DMS53 treated with DMSO at 0.1 percent for 48 hours (cell line): ENCODE data around the gene ANKS1B.
"Not testable (repeated sequence)": the region's sequence is repeated elsewhere in the genome, so short reads cannot be mapped to it uniquely, and the experiment has no call there.

Experiments
- DNase-seq: peaks from one replicate; lab custom pipeline; 2025; ENCODE audit not compliant: unreplicated experiment; lab: John Stamatoyannopoulos, UW

ANKS1B gene

DNA sequence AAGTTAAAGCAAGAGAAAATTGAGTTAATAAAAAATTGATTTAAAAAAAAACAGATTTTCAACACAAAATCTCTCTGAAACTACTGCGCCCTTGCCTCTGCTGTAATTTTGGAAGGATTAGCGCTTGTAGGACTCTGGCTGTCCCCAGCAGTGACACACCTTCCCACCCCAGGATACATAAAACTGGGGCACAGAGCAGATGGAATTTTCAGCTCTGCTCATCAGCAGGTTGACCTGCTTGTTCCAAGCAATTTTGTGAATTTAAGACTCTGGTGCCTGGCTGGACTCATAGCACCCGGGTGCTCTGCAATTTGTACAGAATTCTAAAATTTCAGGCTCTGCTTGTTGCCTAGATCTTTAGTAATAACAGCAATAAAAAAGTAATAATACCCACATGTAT lies 595.0 kb downstream of the ANKS1B start:
- DNase-seq, result no peak

DNA sequence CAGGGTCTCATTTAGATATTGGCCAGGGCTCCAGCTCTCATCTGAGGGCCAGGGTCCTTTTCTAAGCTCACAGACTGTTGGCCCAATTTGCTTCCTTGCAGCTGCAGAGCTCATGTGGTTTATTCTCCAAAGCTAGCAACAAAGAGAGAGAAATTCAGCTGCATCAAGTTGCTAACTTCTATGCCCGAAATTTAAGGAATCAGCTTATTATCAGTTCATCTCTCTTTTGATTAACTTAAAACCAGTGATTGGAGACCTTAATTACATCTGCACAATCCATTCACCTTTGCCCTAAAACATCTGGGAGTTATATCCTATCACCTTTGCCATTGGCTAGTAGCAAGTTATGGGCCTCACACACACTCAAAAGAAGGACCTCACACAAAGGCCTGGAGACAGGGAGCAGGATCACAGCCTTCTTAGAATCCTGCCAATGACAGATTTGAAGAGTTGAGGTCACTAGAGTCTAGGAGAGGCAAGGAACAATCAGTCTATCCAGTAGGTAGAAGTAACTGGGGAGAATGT lies 596.0 kb downstream of the ANKS1B start:
- no peak for DNase-seq

DNA sequence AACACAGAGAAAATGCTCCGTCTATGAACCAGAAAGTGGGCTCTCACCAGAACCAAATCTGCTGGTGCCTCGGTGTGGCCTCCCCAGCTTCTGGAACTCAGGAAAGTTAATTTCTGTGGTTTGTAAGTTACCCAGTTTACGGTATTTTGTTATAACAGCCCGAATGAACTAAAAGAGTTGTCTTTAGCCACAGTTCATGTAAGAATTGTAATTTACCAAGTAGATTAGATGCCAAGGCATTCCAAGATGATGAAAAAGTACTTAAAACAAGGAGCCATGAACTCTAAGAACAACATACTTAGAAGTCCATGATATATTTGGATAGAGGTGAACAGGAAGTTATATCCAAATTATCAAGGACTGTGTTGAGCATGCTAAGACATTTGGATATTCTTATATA lies 597.1 kb downstream of the ANKS1B start:
- no peak for DNase-seq

DNA sequence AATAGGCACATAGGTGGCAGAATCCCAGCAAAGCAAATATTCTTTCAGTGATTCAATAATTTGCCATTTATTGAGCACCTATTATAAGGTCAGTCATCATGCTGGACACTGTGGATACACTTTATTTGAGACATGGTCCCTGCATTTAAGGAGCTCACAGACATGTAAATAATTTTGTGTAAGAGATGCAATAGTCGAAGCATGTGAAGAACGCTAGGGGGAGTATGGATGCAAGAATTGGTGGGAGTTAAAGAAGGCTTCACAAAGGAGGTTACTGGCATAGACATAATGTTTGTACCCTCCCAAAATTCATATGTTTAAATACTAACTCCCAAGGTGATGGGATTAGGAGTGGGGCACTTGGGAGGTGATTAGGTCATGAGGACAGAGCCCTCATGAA lies 597.8 kb downstream of the ANKS1B start:
- DNase-seq, result no peak

DNA sequence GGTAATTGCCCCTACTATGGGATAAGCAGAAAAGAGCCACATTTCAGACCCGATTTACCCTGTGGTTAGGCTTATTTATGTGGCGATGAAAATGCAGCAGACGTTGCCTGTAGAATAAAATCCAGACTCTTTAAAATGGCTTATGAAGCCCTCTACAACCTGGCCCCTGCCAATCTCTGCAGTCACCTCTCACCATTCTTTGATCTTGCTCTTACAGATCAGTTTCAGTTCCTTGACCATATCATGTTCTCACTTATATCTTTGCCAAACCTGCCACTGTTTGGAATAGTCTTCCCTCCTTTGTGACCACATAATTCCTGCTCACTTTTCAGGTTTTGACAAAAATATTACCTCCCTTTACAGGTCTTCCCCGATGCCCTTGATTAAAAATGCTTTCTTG lies 601.5 kb downstream of the ANKS1B start:
- no peak for DNase-seq

DNA sequence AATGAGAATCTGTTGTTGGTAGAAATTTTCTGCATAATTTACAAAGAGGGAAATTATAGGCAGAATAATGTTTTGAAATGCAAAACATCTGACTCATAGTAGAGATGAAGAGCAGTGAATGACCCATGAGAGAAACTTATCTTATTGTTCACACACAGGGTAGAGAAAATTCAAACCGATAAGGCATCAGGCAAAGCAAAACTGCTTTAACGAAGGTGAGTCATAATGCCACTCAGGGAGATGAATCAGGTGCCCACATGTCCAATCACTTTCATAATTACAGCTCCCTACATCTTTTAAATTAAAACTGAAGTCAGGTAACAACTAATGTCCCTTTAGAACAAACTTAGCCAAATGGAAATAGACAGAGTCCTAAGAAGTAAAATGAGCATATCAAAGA lies 602.7 kb downstream of the ANKS1B start:
- no peak for DNase-seq

DNA sequence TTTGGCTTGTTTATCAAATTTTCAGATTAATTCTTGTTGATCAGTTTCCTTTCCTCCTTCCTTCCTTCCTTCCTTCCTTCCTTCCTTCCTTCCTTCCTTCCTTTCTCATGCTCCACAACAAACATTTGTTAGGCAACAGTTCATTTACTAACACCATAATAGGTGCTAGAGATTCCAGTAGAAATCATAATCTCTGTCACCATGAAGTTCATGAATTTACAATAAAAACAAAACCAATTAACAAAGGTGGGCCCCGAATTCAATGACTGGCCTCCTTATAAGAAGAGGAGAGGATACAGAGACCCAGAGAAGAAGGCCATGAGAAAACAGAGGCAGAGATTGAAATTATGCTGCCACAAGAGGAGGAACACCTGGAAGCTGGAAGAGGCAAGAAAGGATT lies 604.0 kb downstream of the ANKS1B start:
- DNase-seq, result no peak

DNA sequence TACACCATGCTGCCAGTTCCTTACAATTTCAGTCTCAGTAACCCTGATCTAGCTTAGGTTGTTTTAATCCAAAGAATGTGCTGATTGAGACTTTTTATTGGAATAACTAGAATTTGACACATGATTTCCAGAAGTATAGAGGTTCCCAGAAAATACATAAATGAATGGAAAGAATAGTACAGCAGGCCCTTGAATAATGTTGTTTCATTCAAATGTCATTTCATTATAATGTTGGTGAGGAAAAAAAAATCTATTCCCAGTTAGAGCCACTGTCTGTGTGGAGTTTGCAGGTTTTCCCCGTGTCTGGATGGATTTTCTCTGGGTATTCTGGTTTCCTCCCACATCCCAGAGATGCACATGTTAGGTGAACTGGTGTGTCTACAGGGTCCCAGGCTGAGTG lies 610.7 kb downstream of the ANKS1B start:
- no peak for DNase-seq

DNA sequence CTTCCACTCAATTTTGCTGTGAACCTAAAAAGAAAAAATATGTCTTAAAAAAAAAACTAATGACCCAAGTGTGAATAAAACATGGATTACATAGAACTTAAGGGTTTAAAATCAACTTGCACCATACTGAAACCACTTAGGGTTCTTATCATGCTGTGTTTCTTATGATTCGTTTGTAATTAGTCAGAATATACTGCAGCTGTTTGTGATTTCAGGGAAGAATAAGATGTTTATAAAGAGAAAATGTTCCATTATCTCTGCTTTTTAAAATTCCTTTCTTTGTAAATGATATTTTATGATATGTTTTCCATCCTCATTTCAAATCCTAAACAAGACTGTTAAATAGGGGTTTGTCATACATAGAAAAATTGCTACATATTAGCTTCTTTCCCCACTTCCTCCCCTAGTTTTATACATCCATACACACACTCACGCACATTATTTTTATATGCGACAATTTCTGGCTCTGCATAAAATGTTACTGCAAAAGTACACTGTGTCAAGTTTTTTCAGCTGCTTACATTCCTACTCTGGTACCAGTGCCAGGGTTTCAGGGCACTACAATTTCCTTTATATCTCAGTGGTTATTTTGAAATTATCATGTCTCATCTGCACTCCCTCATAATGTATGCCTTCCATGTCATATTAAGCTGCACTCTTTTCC lies 612.3 kb downstream of the ANKS1B start:
- no peak for DNase-seq

DNA sequence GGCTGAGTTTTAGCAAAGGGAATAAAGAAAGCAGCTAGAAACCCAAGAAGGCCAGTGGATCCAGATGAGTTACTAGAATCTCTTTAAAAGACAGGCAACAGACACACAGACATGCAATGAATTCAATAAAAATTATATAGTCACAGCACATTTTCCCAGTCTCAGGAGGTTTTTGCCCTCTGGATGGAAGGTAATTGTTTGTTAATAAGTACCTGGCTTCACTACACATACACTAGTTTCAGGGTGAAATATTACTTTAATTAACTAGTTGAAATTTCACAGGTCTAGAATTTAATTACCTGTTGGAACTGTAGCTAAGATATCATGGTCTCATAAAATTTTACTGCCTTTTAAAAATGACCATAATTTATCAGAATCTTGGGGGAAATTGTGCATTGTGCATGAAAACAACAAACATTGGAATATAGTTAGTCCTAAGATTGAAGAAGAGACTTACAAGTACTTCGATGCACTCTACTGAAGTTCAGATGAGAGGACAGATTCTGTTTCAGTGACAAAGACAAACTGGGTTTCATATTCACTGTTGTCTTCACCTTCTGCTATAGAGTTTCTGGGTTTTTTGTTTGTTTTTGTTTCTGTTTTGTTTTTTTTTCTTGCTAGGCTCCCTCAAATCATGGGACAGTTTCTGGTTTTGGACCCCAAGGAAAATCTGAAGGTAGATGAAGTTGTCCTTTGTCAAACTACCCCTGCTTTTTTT lies 614.2 kb downstream of the ANKS1B start:
- no peak for DNase-seq

DNA sequence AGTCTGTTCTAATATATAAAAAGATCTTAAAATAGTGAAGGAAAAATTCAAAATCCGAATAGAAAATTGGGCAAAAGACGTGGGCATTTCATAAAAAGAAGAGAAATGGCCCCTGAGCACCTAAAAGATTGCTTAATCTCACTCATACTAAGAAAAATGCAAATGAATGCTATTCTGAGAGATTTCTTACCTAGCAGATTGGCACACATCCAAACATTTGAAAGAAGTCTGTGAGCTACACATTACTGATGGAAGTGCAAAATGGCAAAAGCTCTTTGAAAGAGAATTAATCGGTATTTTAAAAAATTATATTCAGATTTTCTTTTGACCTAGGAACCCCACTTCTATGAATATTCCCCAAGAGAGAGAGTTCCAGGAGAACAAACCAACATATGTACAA lies 617.6 kb downstream of the ANKS1B start:
- no peak for DNase-seq

DNA sequence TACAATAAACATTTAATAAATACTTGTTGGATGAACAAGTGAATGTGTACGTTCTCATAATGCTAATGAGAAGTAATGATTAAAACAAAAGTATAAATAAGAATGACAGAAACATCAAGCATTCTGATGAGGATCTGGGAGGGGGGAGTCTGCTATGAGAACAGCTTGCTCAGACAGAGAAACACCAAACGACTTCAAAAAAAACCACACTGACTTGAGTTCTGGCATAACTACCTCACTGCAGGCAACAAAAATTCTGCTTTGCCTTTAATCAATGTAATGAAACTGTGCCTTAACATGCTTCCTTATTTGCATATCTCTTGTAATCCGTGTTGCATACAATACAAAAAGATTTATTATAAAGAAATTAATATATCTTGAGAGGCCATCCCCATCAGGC lies 632.5 kb downstream of the ANKS1B start:
- DNase-seq, result no peak

DNA sequence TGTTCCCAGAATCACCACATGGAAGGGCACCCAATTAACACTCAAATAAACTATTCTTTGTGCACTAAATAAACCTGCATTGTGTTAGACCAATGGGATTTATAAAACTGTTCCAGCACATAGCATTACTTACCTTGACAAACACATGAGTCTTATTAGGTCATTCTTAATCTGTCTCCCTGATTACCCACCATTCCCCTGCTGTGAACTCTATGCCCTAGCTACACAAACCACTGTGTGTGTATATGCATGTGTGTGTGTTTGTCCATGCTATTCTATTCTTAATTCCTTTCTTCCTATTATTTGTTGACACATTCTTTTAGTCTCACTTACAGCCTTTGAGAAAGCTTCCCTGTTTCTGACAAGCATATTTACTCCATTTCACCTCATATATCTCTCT lies 640.8 kb downstream of the ANKS1B start:
- no peak for DNase-seq

DNA sequence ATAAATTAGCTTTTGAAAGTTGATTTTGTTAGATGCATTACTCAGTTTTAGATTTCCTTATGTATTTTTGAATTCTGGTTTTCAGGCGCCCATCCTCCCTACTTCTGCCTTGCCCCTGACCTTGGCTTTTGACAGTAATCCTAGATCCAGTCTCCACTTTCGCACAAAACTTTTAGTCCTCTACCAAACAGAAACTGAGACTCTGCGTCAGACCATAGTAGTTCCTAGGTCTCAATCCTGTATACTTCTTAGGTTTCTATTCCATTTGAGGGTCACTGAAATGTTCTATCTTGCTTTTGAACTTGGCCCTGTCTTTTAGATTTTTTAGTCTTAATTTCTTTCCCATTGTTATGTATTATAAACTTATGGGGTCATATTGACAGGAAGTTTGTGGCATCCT lies 645.1 kb downstream of the ANKS1B start:
- no peak for DNase-seq

DNA sequence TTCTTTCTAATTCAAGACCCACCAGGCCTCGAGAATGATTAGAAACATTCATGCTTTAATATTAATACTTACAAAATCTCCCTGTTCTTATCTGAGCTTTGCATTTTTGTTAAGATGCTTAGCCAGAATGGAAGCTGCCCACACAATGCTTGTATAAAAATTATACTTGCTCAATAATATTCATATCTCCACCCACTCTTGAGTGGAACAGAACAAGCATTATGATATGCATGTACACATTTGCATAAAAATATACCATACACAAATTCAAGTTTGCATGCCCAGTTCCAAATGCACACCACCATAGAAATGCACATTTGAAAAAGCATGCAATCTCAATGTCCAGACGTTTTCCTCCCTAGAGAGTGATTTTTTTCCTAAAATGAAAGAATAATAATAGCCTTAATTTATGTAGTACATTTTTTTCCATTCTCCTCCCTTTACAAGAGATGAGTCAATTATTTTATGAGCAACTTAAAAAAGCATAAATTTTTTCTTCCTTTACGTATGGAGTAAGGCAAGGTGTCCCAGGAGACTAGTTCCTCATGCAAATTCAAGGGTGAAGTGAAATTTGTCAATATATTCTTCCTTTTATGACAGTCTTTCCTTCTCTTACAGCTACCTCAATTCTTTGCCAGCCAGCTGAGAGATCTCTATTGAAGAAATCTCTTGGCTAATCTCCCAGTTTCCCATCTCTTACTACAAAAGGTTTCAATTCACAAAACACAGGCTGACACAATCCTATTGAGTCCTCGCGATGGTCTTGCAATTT lies 650.3 kb downstream of the ANKS1B start:
- DNase-seq, result no peak

DNA sequence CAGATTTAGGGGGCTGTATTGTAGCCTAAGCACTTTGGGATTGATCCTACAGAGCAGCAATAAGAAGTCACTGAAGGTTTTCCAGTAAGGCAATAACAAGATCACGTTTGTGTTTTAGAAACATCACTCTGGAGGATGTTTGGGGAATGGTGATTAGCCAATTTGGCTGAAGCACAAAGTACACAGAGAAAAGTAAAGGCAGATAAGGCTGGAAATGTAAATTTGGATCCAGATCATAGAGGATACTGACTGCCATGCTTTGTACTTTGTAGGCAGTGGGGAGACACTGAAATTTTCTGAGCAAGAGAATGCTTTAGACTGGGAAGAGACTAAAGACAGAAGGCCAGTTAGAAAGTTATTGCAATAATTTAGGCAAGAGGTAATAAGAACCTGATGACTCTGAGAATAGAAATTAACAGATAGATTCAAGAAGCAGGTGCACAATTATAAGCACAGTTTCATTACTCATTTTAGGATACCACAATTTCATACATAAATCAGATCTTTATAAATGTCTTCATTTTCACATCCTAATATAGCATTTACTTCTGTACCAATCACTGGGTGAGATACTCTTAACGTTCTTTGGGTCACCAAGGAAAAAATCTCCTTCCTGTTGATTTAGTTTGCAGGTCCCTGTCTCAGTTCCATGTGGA lies 651.7 kb downstream of the ANKS1B start:
- DNase-seq, result no peak

DNA sequence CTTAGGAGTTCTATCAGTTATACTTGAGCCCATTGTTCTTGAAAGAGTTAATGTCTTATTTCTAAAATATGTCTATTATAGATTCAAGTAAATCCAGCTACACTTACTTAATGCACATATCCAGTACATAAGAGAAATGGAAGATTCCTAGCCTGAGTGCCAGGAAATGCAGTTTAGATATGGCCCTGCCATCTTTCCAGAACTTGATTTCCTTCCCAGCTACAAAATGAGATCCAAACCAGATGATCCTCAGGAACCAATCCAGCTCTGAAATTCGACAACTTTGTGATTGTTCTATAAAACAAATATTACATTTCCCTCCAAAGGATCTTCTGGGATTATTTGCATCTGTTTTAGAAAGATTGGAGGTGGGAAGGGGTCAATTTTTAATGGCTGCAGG lies 654.5 kb downstream of the ANKS1B start:
- DNase-seq, result no peak

DNA sequence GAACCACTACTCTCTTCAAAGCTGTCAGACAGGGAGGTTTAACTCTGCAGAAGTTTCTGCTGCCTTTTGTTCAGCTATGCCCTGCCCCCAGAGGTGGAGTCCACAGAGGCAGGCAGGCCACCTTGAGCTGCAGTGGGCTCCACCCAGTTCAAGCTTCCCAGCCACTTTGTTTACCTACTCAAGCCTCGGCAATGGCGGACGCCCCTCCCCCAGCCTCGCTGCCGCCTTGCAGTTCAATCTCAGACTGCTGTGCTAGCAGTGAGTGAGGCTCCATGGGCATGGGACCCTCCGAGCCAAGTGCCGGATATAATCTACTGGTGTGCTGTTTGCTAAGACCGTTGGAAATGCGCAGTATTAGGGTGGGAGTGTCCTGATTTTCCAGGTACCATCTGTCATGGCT lies 663.5 kb downstream of the ANKS1B start:
- not testable (repeated sequence) for DNase-seq

DNA sequence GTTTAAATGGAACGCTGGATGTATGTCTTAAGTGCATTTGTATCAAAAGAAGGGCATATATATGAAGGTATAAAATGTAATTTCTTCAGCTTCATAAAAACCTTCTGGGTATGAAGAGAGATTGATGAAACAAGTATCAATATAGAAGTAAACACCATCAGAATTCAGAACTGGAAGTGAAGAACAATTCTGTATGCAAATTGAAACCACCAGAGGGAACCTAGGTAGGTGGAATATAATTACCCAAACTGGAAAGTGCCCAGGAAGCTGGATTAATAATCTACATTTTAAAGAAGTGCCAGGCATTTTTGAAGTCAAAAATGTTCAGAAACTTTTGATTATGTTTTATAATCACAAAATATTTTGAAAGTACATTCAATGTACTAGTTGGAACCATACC lies 673.4 kb downstream of the ANKS1B start:
- no peak for DNase-seq

DNA sequence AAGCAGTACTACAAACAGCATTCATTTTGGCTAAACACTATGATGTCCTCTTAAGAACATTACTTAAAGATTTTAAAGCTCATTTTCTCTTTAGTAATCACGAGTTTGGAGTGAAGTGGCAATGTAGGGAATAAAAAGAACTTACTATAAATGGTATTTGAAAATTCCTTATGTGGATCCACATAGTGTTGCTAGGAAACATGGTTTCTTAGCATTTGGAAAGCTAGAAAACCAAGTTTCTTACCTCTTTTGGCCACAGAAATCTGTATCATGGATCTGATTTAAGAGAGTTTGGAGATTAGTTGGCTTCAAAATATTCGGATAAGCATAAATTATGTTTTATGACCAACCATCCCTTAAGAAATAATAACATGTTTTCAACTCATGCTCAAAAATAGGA lies 674.9 kb downstream of the ANKS1B start:
- DNase-seq, result no peak

DNA sequence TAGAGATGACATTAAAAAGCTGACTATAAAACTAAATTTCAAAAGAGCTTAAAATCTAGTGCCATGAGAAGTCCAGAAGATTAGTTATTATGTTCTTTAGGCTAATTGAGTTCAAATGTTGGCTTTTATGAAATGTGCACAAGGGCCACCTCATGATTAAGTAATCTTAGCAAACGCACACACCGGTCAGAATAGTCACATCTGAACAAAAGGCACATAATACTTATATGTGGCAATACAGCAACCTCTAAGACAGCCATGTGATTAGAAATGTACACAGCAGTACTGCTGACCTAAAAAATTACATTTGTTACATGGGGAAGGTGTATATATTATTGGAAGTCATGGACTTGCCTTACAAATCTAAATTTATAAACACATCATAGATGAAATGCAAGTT lies 681.9 kb downstream of the ANKS1B start:
- no peak for DNase-seq

DNA sequence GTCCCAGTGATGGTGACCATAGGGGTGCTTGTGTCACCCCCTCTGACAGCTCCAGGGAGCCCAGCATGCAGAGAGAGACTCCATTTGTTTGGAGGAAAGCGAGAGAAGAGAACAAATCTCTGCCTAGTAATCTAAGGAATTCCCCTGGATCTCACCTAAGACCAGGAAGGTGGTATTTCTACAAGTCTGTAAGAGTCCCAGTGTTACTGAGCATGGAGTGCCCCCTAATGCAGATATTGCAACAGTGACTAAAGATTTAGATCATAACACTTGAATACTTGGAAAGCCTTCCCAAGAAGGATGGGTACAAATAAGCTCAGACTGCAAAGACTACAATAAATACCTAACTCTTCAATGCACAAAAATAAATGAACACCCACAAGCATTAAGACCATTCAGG lies 697.6 kb downstream of the ANKS1B start:
- no peak for DNase-seq
